ENCODE measurements around the gene RANBP3.

DNA sequence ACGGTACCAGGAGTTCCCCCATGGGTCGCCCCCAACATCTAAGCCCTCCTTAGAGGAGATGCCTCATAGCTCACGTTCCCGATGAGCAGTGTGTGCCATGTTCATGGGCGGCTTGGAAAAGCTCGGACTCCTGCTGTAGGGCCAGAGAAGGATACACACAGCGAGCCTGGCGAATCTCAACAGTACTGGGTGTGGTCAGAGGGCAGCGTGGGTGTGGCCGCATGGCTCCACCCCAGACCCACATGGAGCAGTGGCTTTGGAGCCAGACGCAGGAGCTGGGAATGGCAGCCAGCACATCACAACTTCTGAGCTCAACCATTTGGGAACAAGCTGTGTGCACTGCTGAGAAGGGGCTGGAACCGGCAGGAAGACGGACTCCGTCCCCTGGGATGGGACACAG, 48.3 kb downstream of the RANBP3 start:
- TF ChIP-seq EZH2 (IDR thresholded peaks at IDR 0.05; ENCODE audit: insufficient read depth, poor library complexity, severe bottlenecking) (no peak), EZH2phosphoT487 (IDR thresholded peaks at IDR 0.05; ENCODE audit: insufficient read depth, low read depth) (no peak)
